ENCODE measurements around the gene ANKRD44.

- TF ChIP-seq CTCF (IDR thresholded peaks at IDR 0.05) (no peak), ZFX (IDR thresholded peaks at IDR 0.05; ENCODE audit: borderline replicate concordance) (no peak)
These were observed 146.3 kb downstream of the ANKRD44 start for GRCh38 chr2:197164141-197164754.

Measured in 22Rv1 (cell line).